NCI-H1436 treated with DMSO at 0.1 percent for 48 hours (cell line): ENCODE data around the gene SEPHS1.
"Not testable (repeated sequence)": the region's sequence is repeated elsewhere in the genome, so short reads cannot be mapped to it uniquely, and the experiment has no call there.

Experiments
- DNase-seq: peaks from one replicate; lab custom pipeline; 2025; lab: John Stamatoyannopoulos, UW

Gene SEPHS1

DNA sequence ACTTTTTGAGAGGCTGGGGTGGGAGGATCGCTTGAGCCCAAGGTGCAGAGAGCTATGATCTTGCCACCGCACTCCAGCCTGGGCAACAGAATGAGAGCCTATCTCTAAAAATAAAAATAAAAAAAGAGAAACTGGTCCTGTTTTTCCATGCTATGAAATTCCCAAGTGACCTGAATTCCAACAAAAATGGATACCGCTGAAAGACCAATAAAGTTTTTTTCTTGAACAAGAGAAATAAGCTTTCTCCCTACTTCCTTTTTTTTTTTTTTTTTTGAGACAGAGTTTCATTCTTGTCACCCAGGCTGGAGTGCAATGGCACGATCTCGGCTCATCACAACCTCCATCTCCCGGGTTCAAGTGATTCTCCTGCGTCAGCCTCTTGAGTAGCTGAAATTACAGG is 12.5 kb upstream of the SEPHS1 start:
- no peak for DNase-seq

DNA sequence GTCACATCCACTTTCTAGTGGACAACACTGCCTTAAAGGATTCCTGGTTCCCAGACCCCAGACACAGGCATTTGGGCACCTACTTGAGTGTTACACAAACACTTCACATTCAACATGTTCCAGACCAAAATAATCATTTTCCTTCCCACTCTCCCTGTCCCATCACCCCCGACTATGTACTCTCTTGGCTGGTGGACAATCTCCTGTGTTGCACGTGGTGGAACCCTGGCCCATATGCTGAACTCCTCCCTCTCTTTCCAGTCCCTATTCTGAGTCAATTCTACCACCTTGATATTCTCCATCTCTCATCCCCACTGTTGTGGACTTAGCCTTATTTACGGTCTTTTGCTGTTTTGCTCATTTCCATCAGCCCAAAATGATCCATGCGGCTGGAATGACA is 8.3 kb upstream of the SEPHS1 start:
- DNase-seq = no peak

DNA sequence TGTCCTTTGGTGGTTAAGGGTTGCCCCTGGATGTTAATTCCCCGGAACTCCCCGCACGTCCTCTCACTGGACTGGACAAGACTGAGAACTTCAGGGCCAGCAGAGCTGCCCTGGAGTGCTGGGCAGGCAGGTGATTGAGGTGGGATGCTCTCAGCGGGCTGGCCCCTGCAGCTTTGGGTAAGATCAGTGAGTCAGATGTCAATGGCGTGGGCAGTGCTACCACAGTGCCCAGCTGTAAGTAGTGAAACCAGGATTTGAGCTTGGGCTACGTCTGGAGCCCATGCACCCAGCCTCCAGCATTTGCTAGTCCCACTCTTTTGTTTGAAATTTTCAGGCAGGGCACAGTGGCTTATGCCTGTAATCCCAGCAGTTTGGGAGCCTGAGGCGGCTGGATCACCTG is 6.7 kb upstream of the SEPHS1 start:
- no peak for DNase-seq

GRCh38 chr10:13352519-13352918 is 4.4 kb upstream of the SEPHS1 start:
- no peak for DNase-seq

- DNase-seq = no peak
These were observed 3.3 kb upstream of the SEPHS1 start for GRCh38 chr10:13351340-13351915.

DNA sequence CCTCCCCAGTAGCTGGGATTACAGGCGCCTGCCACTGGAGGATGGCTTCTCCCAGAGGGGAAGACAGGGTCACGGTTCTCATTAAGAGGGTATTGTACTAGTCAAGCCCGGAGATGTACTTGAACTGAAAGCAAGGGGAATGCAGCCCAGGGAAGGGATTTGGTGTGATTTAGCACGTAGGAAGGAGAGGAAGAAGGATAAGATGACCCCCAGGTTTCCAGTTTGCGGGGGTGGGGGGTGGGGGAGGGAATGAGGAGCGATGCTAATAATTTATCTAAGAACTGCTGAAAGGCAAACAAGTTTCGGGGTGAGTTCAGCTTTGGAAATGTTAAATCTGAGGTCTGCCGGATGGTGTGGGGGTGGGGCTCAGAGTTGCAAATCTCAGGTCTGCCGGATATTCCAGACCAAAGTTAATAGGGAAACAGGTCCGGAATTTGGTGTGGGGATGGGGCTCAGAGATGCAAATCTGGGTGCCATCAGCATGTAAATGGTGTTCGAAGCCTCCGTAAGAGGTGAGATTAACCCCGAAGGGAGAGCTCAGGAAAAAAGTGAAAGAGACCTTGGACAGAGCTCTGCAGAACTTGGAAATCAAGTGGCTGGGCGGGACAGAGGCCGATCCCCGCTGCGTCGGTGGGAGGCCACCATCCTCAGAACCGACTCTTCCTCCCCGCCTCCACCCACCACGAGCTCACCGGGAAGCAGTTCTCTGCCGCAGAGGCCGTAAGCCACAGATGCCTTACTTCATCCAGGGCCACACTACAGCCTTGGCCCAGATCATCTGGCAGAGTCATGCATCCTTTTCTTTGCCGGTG is 1.6 kb upstream of the SEPHS1 start:
- no peak for DNase-seq

- DNase-seq = no peak
These were observed 465 bp downstream of the SEPHS1 start for GRCh38 chr10:13347500-13348156.

DNA sequence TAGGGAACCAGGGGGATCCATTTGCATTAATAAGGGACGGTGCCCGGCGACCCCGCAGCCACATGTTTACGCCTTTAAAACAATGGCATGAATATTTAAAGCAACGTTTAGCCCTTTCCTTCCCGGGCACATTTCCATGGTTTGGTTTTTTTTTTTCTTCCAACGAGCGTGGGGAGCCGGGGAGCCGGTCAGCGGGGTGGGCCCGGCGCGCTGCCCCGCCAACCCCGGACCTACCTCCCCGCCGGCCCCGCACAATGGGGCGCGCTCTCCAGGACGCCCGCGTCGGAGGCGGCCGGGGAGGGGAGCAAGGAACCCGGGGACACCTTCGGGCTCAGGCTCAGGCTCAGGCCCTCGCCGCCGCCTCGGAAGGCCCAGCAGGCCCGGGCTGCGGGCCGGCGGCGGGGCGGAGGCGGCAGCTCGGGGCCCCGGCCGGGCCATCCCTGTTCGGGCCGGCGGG is 1.0 kb downstream of the SEPHS1 start:
- DNase-seq = no peak

DNA sequence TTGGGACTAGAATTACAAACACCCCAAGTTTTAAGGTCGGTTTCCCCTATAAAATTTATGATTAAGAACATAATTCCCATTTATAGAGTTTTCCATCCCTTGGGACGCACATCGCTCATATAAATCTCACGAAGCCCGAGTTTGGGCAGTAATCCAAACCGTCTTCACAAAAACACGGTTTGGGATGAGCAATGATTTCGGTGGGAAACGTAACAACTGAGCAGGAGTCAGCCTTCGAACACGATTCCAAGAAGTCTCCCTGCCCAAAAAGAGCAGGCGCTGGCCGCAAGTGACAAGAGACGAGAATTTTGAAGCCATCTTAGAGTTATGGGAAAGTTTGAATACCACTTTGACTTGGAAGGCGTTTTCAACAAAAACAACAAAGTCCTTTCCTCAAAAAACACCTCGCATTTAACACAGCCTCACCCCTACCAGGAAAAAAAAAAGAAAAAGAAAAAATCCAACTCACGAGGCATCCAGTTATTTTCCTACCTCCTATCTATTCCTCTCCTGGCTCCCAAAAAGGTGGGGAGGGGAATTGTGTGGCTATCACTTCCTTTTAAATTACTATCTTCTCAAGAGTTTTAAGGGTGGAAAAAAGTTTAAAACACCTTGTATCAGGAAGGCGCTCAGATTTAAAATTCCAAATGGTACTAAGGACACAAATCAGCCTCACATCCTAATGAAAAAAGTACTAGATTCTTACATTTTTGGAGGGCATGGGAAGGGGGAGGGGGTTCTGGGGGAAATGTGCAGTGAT is 1.6 kb downstream of the SEPHS1 start:
- DNase-seq = no peak

DNA sequence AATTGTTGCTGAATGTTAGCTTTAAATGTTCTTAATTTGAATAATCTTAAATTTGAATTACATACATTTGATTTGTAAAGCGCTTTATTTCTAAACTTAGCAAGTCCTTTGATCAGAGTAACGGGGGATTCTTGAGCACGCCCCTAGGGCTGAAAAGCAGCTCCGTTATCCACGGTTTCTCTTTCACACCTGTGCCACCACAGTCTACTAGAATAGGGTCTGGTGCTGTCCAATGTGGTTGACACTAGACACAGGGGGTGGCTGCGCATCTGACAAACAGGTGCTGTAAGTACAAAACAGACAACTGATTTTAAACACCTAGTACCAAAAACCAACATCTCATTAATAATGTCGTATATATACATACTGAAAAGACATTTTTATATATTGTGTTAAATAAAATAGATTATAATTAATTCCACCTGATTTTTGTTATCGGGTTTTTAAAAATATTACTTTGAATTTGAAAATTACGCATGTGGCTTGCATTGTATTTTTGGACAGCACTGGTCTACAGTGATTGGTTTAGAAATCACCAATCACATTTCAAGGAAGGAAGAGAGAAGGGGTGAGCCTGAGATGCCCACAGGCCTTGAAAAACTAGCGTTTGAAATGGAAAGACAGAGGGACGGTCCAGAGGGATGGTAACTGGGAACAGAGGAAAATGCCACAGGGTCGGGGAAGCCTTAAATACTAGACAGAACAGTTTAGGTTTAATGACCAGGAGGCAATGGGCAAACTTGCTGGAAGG is 7.3 kb downstream of the SEPHS1 start:
- no peak for DNase-seq

DNA sequence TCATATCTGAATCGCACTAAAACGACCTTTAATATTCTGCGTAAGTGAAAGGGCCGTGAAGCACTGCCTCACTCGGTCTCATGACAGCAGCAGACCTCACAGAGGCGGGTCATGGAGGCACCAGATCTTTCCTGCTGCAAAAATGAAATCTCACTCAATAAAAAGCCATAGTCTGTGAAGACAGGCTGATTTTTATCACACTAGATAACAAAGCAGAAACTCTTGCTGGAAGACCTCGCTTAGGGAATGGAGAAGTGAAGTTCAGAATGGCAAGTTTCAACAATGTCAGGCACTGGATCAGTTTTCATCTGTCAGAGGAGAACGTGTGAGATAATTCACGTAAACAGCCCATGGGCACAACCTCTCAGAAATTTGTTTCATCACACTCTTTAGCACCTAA is 8.0 kb downstream of the SEPHS1 start:
- no peak for DNase-seq

GRCh38 chr10:13338390-13339110 is 9.5 kb downstream of the SEPHS1 start:
- DNase-seq = no peak

DNA sequence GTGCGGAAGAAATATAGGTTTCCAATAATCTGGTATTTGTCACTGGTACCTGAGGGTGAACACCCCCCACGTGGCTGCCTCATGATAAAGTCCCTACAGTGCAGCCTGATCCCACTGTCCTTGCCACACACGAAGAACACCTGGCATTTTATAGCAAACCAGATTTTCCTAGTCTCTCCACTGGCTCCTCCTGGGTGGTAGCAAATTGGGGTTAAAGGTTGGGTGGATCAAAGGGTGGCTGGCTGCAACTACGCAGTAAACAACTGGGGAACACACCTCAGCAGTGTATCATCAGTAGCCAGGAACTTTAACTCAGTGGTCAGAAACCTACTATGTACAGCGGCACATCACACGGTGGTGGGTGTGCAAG is 10.3 kb downstream of the SEPHS1 start:
- no peak for DNase-seq

- no peak for DNase-seq
These were observed 10.8 kb downstream of the SEPHS1 start for GRCh38 chr10:13337128-13337826.

DNA sequence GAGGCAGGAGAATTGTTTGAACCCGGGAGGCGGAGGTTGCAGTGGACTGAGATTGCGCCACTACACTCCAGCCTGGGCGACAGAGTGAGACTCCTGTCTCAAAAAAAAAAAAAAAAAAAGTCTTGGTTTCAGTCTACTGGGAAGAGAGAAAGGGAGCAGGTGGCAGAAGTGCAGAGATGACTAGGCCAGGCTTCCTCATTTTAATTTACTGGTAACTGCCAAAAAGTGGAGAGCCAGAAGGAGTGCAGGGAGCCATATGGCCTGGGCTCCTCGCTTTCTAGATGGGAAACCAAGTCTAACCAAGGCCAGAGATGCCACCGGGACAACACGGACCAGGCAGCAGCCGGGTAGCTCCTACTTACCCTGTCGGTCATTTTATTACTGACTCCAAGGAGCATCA is 12.2 kb downstream of the SEPHS1 start:
- no peak for DNase-seq

DNA sequence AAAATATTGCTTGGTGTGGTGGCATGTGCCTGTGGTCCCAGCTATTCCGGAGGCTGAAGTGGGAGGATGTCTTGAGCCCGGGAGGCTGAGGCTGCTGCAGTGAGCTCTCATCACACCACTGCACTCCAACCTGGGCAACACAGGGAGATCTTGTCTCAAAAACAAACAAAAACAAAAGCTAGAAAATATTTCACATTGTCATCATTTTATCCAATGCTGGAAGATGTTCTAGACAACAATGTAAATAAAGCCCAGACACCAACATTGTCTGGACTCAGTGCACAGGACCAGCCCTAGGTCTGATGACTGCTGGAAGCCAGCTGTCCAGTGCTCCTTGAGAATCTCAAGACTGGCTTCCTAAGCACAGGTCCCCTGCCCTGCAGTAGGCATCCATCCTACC is 13.5 kb downstream of the SEPHS1 start:
- DNase-seq = no peak

DNA sequence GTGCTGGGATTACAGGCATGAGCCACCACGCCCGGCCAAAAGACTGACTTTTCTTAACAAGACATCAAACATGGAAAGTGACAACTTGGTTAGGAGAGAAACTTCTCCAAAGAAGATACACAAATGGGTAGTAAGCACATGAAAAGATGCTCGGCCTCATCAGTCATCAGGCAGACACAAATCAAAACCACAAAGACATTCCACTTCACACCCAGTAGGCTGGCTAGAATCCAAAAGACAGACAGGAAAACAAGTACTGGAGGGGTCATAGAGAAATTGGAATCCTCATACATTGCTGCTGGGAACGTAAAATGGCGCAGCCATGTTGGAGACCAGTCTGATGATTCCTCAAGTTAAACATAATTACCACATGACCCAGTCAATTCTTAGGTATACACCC is 16.4 kb downstream of the SEPHS1 start:
- no peak for DNase-seq

GRCh38 chr10:13330980-13331379 is 17.1 kb downstream of the SEPHS1 start:
- DNase-seq = not testable (repeated sequence)

DNA sequence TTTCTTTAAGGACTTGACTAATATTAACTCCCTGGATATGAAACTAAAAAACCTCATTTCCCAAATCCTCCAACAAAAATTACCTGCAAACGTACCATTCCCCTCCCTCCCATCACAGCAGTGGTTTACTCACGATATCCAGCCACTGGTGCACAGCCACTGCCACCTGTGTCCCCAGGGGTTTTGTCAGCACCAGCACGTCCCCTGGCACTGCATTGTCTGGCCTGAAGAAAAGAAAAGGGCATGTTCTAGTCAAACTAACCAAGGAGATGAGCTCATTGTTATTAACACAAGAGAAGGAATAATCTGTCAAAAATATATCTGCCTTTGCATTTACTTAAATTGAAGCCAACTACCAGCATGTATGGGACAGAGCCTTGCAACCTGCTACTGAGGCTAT is 18.5 kb downstream of the SEPHS1 start:
- DNase-seq = no peak

DNA sequence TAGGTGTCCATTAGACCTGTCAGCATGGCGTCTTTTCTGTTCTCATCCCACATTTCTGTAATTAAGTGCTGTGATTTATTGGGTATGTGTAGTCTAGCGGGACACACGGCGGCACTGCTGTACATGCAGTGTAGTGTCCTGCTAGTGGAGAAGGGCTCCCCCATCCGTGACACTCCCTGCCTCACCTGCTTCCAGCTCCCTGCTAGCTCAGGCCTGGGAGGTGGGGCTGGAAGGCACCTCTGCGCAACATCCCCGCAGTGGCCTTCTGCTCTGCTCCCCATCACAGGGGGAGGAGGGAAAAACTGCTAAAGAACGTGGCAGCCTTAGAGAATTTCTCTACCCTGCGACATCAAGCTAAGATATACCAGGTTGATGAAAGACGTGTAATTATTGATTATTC is 19.5 kb downstream of the SEPHS1 start:
- no peak for DNase-seq

DNA sequence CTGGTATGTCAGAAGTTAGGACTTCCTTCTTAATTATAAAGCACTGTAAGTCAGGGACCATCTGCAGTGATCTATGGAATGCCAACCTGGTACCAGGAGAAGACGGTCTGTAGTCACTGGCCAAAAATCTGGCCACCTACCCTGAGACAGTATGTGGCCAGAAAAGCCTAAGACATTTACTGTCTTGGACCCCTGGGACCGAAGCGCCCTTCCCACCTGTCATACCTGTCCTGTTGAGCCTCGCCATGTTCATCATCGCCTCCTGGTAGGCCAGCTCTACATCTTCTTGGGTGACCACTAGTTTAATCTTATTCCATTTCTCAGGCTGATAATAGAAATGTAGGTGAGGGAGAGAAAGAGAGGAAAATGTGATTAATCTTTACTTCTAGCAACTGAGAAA is 20.0 kb downstream of the SEPHS1 start:
- DNase-seq = no peak
